Esophagus muscularis mucosa (tissue), 4 donors: ENCODE measurements around the gene MRNIP. TPM values are rescaled to one million over a fixed set of nuclear protein-coding genes. Genes with fewer than 3 reads are reported as not detected.

Experiments
- DNase-seq: peaks from one replicate; pipeline ENCODE4 v3.0.0-alpha.2; 2017; ENCODE audit errors: extremely low spot score
- H3K27ac ChIP-seq, 4 donors: fragments of 200-600 bp; sonication (generic); replicated peaks in 1 of 4; 1 replicate in 3 of 4; 2 replicates in 1 of 4; pipeline ENCODE4 v1.5.1; 2016 to 2019; ENCODE audit warnings: mild to moderate bottlenecking in 1 of 4
- H3K27me3 ChIP-seq, 4 donors: fragments of 200-600 bp; sonication (generic); one replicate each; pipeline versions ENCODE4 v1.5.1 to v1.6.0; 2016 to 2019
- H3K36me3 ChIP-seq, 4 donors: fragments of 200-600 bp; sonication (generic); one replicate each; pipeline ENCODE4 v1.5.1; 2016 to 2019
- H3K4me1 ChIP-seq, 4 donors: fragments of 200-600 bp; sonication (generic); one replicate each; pipeline ENCODE4 v1.5.1; 2016 to 2019
- H3K4me3 ChIP-seq, 4 donors: fragments of 200-600 bp; sonication (generic); 1 replicate in 2 of 4; 2 replicates in 2 of 4; pipeline ENCODE4 v1.5.1; 2016 to 2019; ENCODE audit warnings: mild to moderate bottlenecking in 4 of 4, moderate library complexity in 1 of 4
- H3K9me3 ChIP-seq, 4 donors: fragments of 200-600 bp; sonication (generic); 1 replicate in 3 of 4; 2 replicates in 1 of 4; pipeline ENCODE4 v1.5.1; 2016 to 2019
- EP300 ChIP-seq: sonication (generic); formaldehyde crosslinking; IDR thresholded peaks from one replicate; pipeline ENCODE4 v1.6.1; 2017; ENCODE audit warnings: antibody characterized with exemption
- POLR2A ChIP-seq: fragments of 450-650 bp; IDR thresholded peaks from one replicate; pipeline ENCODE4 v1.6.1; 2017; ENCODE audit warnings: antibody characterized with exemption, moderate library complexity, mild to moderate bottlenecking, low read depth
- POLR2AphosphoS5 ChIP-seq, 2 donors: sonication (generic); formaldehyde crosslinking; IDR thresholded peaks; one replicate each; pipeline ENCODE4 v1.6.1; 2017; ENCODE audit warnings: antibody characterized with exemption in 2 of 2
- WGBS: methylation state at CpG from one replicate; pipeline ENCODE4 v1.1.5; 2018; 5-methylcytosine and 5-hydroxymethylcytosine counted together
- intact Hi-C: fragments of 100-400 bp; cut with DNase I; formaldehyde crosslinking; loops from one replicate; pipeline ENCODE4 v1.15.1; 2023
- total RNA-seq, 4 donors: library from RNA; depleted of rRNA; stranded (reverse); fragments of >200 nt; gene quantifications; one replicate each; pipeline versions ENCODE4 v1.1.0 to v1.2.1, GENCODE V29; 2016
- TF ChIP-seq, protein P1 (sequence below), 3 experiments: fragments of 200-600 bp in 2 of 3; fragments of 450-650 bp in 1 of 3; sonication (generic) in 2 of 3; IDR thresholded peaks; one replicate each; pipeline ENCODE4 v1.5.1; 2017 to 2019; ENCODE audit warnings: antibody characterized with exemption in 3 of 3, mild to moderate bottlenecking in 2 of 3, moderate library complexity in 1 of 3

The MRNIP gene
- total RNA-seq, 4 donors from 2014 or later, result 21.2 to 34.2 (median 23.3) TPM

DNA sequence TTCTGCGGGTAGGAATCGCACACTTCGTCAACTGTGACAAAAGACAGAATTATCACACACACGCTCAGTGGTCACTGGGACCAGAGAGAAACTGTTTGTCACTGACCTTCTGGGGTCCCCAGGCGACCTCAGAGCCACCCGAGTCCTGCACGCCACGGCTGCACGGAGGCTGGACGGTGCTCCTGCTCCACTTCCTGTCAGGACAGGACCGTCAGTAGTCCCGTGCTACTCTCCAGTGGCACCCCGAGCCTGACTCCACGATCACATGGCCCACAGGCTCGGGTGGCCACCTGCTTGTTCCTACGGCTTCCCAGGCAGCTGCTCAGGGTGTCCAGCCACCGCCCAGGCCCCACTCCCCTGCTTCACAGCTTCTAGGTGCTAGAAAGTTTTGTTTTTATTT lies 17.9 kb downstream of the MRNIP start:
- intact Hi-C loops, result no loop called here
- peaks cover 0 to 9% (median 0%) of the 10 kb centered on the region in 4 donors for H3K9me3 ChIP-seq
- no peak overlapping the region for H3K4me3 ChIP-seq
- H3K36me3 ChIP-seq, result peaks cover 46 to 92% (median 71%) of the 10 kb centered on the region in 4 donors
- no peaks in the 10 kb centered on the region for H3K27me3 ChIP-seq
- TF ChIP-seq POLR2AphosphoS5 (IDR thresholded peaks at IDR 0.05) (no peak), POLR2A (no peak), EP300 (no peak)
- TF ChIP-seq, protein P1, sequence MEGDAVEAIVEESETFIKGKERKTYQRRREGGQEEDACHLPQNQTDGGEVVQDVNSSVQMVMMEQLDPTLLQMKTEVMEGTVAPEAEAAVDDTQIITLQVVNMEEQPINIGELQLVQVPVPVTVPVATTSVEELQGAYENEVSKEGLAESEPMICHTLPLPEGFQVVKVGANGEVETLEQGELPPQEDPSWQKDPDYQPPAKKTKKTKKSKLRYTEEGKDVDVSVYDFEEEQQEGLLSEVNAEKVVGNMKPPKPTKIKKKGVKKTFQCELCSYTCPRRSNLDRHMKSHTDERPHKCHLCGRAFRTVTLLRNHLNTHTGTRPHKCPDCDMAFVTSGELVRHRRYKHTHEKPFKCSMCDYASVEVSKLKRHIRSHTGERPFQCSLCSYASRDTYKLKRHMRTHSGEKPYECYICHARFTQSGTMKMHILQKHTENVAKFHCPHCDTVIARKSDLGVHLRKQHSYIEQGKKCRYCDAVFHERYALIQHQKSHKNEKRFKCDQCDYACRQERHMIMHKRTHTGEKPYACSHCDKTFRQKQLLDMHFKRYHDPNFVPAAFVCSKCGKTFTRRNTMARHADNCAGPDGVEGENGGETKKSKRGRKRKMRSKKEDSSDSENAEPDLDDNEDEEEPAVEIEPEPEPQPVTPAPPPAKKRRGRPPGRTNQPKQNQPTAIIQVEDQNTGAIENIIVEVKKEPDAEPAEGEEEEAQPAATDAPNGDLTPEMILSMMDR (IDR thresholded peaks at IDR 0.05), result no peak
- H3K27ac ChIP-seq, result no peak overlapping the region
- 94% methylated on average over 10 of the region's 17 CpGs for WGBS
- H3K4me1 ChIP-seq, result peaks cover 6 to 12% (median 11%) of the 10 kb centered on the region in 4 donors
- DNase-seq, result no peak

DNA sequence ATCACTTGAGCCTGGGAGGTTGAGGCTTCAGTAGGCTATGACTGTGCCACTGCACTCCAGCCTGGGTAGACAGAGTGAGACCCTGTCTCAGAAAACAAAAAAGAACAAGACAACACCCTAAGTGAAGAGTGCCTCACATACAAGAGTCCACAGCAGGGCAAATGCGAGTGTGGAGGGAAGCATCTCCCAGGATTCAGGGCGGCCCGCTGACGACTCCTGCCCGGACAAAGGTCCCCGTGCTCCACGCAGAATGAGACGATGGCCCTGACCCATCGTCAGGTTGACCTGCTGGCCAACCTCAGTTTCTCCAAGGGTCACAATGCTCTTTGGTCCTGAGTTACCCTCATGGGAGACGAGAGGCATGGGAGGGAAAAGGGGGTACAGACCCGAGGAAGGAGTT lies 18.3 kb downstream of the MRNIP start:
- H3K36me3 ChIP-seq, result peaks cover 41 to 92% (median 71%) of the 10 kb centered on the region in 4 donors
- DNase-seq, result no peak
- intact Hi-C loops, result no loop called here
- WGBS, result 90% methylated on average over 11 of the region's 11 CpGs
- no peak overlapping the region for H3K27ac ChIP-seq
- H3K4me1 ChIP-seq, result peaks cover 6 to 14% (median 11%) of the 10 kb centered on the region in 4 donors
- TF ChIP-seq POLR2AphosphoS5 (IDR thresholded peaks at IDR 0.05) (no peak), POLR2A (no peak), EP300 (no peak)
- TF ChIP-seq, protein P1 (IDR thresholded peaks at IDR 0.05), result no peak
- no peaks in the 10 kb centered on the region for H3K27me3 ChIP-seq
- H3K9me3 ChIP-seq, result peaks cover 0 to 8% (median 0%) of the 10 kb centered on the region in 4 donors
- H3K4me3 ChIP-seq, result no peak overlapping the region

DNA sequence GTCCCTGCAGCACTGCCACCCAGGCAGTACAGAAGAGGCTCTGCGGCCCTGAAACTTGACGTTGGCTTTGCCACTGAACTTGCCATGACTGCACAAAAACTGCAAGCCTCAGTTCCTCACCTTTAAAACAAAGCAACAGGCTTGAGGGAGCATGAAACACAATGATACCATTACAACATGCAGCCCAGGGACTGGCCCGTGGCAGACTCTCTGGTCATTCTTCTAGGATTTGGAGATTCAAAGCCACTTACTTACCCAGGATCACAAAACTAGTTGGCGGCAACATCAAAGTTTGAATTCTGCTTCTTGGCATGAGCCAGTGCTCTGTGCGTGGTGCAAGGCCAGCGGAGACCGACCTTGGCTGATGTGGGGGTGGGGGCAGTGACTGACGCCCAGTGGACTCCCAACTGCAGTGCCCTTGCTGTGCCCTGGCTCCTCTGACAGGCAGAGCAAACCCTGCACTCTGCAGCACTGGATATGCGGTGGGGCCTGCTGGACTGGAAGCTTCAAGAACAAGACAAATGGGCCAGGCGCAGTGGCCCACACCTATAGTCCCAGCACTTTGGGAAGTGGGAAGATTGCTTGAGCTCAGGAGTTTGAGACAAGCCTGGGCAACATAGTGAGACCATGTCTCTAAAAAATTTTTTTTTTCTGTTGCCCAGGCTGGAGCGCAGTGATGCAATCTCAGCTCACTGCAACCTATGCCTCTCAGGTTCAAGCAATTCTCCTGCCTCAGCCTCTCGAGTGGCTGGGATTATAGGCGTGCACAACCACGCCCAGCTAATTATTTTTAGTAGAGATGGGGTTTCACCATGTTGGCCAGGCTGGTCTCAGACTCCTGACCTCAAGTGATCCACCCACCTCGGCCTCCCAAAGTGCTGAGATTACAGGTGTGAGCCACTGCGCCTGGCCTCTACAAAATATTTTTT lies 19.0 kb downstream of the MRNIP start:
- intact Hi-C loops, result no loop called here
- peak in 1 of 2 donors; percentile 52 for TF ChIP-seq POLR2AphosphoS5 (IDR thresholded peaks at IDR 0.05)
- TF ChIP-seq, protein P1 (IDR thresholded peaks at IDR 0.05), result no peak
- WGBS, result 86% methylated on average over 8 of the region's 16 CpGs
- Histone ChIP-seq H3K36me3 (peaks cover 45 to 95% (median 75%) of the 10 kb centered on the region in 4 donors), H3K4me3 (no peak overlapping the region), H3K4me1 (peaks cover 6 to 14% (median 11%) of the 10 kb centered on the region in 4 donors), H3K9me3 (peaks cover 0 to 1% (median 0%) of the 10 kb centered on the region in 4 donors), H3K27me3 (no peaks in the 10 kb centered on the region), H3K27ac (no peak overlapping the region)
- DNase-seq, result no peak

DNA sequence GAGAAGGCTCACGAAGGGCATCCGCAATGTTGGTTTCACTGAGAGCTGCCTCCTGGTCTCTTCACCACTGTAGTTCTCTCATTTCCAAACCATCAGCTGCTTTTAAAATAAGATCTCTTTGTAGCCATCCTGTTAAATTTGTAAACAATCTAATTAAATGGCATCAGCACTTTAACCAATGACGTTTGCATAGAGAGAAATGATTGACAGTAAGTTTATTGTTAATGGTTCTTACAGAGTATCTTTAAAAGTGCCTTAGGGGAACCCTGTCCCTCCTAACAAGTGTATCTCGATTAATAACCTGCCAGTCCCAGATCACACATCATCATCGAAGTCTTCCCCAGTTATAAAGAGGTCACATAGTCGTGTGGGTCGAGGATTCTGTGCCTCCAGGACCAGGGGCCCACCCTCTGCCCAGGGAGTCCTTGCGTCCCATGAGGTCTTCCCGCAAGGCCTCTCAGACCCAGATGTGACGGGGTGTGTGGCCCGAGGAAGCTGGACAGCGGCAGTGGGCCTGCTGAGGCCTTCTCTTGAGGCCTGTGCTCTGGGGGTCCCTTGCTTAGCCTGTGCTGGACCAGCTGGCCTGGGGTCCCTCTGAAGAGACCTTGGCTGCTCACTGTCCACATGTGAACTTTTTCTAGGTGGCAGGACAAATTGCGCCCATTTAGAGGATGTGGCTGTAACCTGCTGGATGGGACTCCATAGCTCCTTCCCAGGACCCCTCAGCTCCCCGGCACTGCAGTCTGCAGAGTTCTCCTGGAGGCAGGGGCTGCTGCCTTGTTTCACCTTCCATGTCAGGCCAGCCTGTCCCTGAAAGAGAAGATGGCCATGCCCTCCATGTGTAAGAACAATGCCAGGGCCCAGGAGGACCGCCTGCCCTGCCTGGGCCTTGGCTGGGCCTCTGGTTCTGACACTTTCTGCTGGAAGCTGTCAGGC lies 21.3 kb downstream of the MRNIP start:
- H3K27me3 ChIP-seq, result no peaks in the 10 kb centered on the region
- 83% methylated on average over 10 of the region's 15 CpGs for WGBS
- H3K4me1 ChIP-seq, result peaks cover 6 to 24% (median 13%) of the 10 kb centered on the region in 4 donors
- H3K4me3 ChIP-seq, result no peak overlapping the region
- peaks cover 63 to 95% (median 88%) of the 10 kb centered on the region in 4 donors for H3K36me3 ChIP-seq
- H3K27ac ChIP-seq, result peak overlapping the region; percentile 23 to 55 (median 33)
- H3K9me3 ChIP-seq, result no peaks in the 10 kb centered on the region
- no peak for DNase-seq
- TF ChIP-seq, protein P1 (IDR thresholded peaks at IDR 0.05), result no peak
- peak in 1 of 2 donors; percentile 28 for TF ChIP-seq POLR2AphosphoS5 (IDR thresholded peaks at IDR 0.05)
- TF ChIP-seq EP300, result no peak
- TF ChIP-seq POLR2A, result no peak
- intact Hi-C loops, result no loop called here
